GM12878 (cell line): ENCODE data around the gene SLC27A5. TPM values are rescaled to one million over a fixed set of nuclear protein-coding genes. Genes with fewer than 3 reads are reported as not detected.

Source experiments
- ATAC-seq: fragments of 200-7000 bp; cut with Tn5 transposase; 3 replicates; pipeline ENCODE4 v1.9.1; 2020; ENCODE audit warnings: mild to moderate bottlenecking, moderate library complexity
- BruUV-seq: library from RNA; stranded (reverse); fragments of 400-500 nt; replicated peaks from 2 replicates; lab custom pipeline; 2021; lab: Mats Ljungman, UMichigan
- CTCF ChIA-PET: fragments of 300-600 bp; sonication (Branson Sonifier 250); formaldehyde crosslinking; extraction: SDS; loops from one replicate; lab custom pipeline; 2021; ENCODE audit warnings: inconsistent platforms; lab: Yijun Ruan, JAX
- POLR2A ChIA-PET: fragments of 350-600 bp; formaldehyde crosslinking; extraction: SDS; loops from one replicate; lab custom pipeline; 2021; ENCODE audit warnings: inconsistent platforms; lab: Charles Lee
- RAD21 ChIA-PET: fragments of 300-600 bp; sonication (Branson Sonifier 250); formaldehyde crosslinking; loops from one replicate; lab custom pipeline; 2023; ENCODE audit warnings: antibody characterized with exemption; ENCODE audit not compliant: unreplicated experiment; lab: Charles Lee
- SMC1A ChIA-PET: fragments of 300-600 bp; sonication (Branson Sonifier 250); formaldehyde crosslinking; loops from one replicate; lab custom pipeline; 2023; ENCODE audit not compliant: unreplicated experiment, uncharacterized antibody; lab: Charles Lee
- DNase-seq: peaks from one replicate; pipeline ENCODE4 v3.0.0-alpha.2; 2011; ENCODE audit warnings: low read depth, low spot score
- FAIRE-seq: peaks from 3 replicates; lab custom pipeline; 2011; peaks lifted over from hg19 to GRCh38; lab: Jason Lieb, UNC
- H2AFZ ChIP-seq: 2 replicates; pipeline ENCODE4 v1.6.0; 2011; ENCODE audit warnings: low read depth, low read length, control low read depth; ENCODE audit not compliant: control insufficient read depth
- H3K27ac ChIP-seq: 2 replicates; pipeline ENCODE4 v1.5.1; 2011; ENCODE audit warnings: control low read depth; ENCODE audit not compliant: control insufficient read depth, insufficient read depth
- H3K27me3 ChIP-seq, 2 experiments: replicated peaks in 1 of 2; 2 replicates each; pipeline versions ENCODE4 v1.6.0 to v1.6.1; 2011; ENCODE audit warnings: low read length in 1 of 2; ENCODE audit not compliant: control insufficient read depth in 2 of 2, insufficient read depth in 2 of 2
- H3K36me3 ChIP-seq, 2 experiments: 2 replicates each; pipeline ENCODE4 v1.5.1; 2011; ENCODE audit warnings: low read length in 1 of 2; ENCODE audit not compliant: control insufficient read depth in 2 of 2, insufficient read depth in 2 of 2
- H3K4me1 ChIP-seq: 2 replicates; pipeline ENCODE4 v1.6.1; 2011; ENCODE audit warnings: mild to moderate bottlenecking, low read length, moderate library complexity, mixed read lengths; ENCODE audit not compliant: control insufficient read depth, insufficient read depth
- H3K4me2 ChIP-seq: 2 replicates; pipeline ENCODE4 v1.6.0; 2011; ENCODE audit warnings: control low read depth; ENCODE audit not compliant: control insufficient read depth, insufficient read depth
- H3K4me3 ChIP-seq: fragments of 200-600 bp; sonication (generic); 2 replicates; pipeline ENCODE4 v1.5.1; 2016
- H3K79me2 ChIP-seq: 2 replicates; pipeline ENCODE4 v1.6.0; 2011; ENCODE audit warnings: low read length; ENCODE audit not compliant: control insufficient read depth, insufficient read depth
- H3K9ac ChIP-seq: 2 replicates; pipeline ENCODE4 v1.8.0; 2011; ENCODE audit warnings: low read length, control low read depth, mixed read lengths; ENCODE audit not compliant: control insufficient read depth, insufficient read depth
- H3K9me3 ChIP-seq: replicated peaks from 3 replicates; pipeline ENCODE4 v1.5.1; 2011; ENCODE audit warnings: mild to moderate bottlenecking, low read length; ENCODE audit not compliant: control insufficient read depth, insufficient read depth
- H4K20me1 ChIP-seq: 2 replicates; pipeline ENCODE4 v1.6.0; 2011; ENCODE audit not compliant: control insufficient read depth, insufficient read depth
- ATF7 ChIP-seq: fragments of 450-650 bp; IDR thresholded peaks from 2 replicates; pipeline ENCODE4 v1.6.1; 2016; ENCODE audit warnings: low read depth, mild to moderate bottlenecking
- BMI1 ChIP-seq: fragments of 450-650 bp; IDR thresholded peaks from 2 replicates; pipeline ENCODE4 v1.6.1; 2016; ENCODE audit warnings: mild to moderate bottlenecking, moderate library complexity, borderline replicate concordance
- CBX5 ChIP-seq: sonication (generic); IDR thresholded peaks from 2 replicates; pipeline ENCODE4 v1.6.1; 2016; ENCODE audit warnings: low read depth, moderate library complexity, mild to moderate bottlenecking, inconsistent platforms
- CHD1 ChIP-seq: IDR thresholded peaks from 2 replicates; pipeline ENCODE4 v1.6.1; 2012; ENCODE audit warnings: low read depth, low read length, improper control_type of control experiment
- EGR1 ChIP-seq, 2 experiments: IDR thresholded peaks; 1 replicate in 1 of 2; 2 replicates in 1 of 2; pipeline ENCODE4 v1.6.1; 2011 to 2012; ENCODE audit warnings: low read depth in 2 of 2, low read length in 2 of 2, borderline replicate concordance in 1 of 2, mild to moderate bottlenecking in 1 of 2, moderate library complexity in 1 of 2
- ELK1 ChIP-seq: IDR thresholded peaks from 2 replicates; pipeline ENCODE4 v1.6.1; 2012; ENCODE audit warnings: low read depth, low read length, improper control_type of control experiment
- ETV6 ChIP-seq, 2 experiments: fragments of 450-650 bp in 1 of 2; IDR thresholded peaks in 1 of 2; conservative IDR thresholded peaks in 1 of 2; 2 replicates each; pipeline ENCODE4 v1.6.1; 2014; ENCODE audit warnings: antibody characterized with exemption in 1 of 2, borderline replicate concordance in 1 of 2, low read depth in 1 of 2, mild to moderate bottlenecking in 1 of 2, moderate library complexity in 1 of 2
- HSF1 ChIP-seq: fragments of 150-350 bp; IDR thresholded peaks from 2 replicates; pipeline ENCODE4 v1.6.1; 2014; ENCODE audit warnings: mild to moderate bottlenecking, low read depth, low read length
- JUND ChIP-seq: IDR thresholded peaks from 2 replicates; pipeline ENCODE4 v1.6.1; 2012; ENCODE audit warnings: low read depth, mild to moderate bottlenecking, low read length, improper control_type of control experiment, moderate library complexity
- NR2C1 ChIP-seq: fragments of 450-650 bp; IDR thresholded peaks from 2 replicates; pipeline ENCODE4 v1.6.1; 2017; ENCODE audit warnings: antibody characterized with exemption, mild to moderate bottlenecking, moderate library complexity
- RFX5 ChIP-seq: IDR thresholded peaks from 2 replicates; pipeline ENCODE4 v1.6.1; 2011; ENCODE audit warnings: low read depth, low read length, improper control_type of control experiment
- SKIL ChIP-seq: fragments of 450-650 bp; IDR thresholded peaks from 2 replicates; pipeline ENCODE4 v1.6.1; 2017; ENCODE audit warnings: mild to moderate bottlenecking, low read depth, inconsistent platforms; ENCODE audit not compliant: poor library complexity, severe bottlenecking
- SREBF1 ChIP-seq: IDR thresholded peaks from 2 replicates; pipeline ENCODE4 v1.6.1; 2012; ENCODE audit warnings: mild to moderate bottlenecking, low read length
- SUPT20H ChIP-seq: IDR thresholded peaks from 2 replicates; pipeline ENCODE4 v1.6.1; 2011; ENCODE audit warnings: low read depth, mild to moderate bottlenecking, low read length, moderate library complexity, borderline replicate concordance; ENCODE audit not compliant: control insufficient read depth
- TCF3 ChIP-seq: IDR thresholded peaks from 2 replicates; pipeline ENCODE4 v1.6.1; 2012; ENCODE audit warnings: low read depth, mild to moderate bottlenecking, low read length, borderline replicate concordance; ENCODE audit not compliant: insufficient read depth
- ZBTB40 ChIP-seq: fragments of 450-650 bp; IDR thresholded peaks from 2 replicates; pipeline ENCODE4 v1.6.1; 2016; ENCODE audit warnings: mild to moderate bottlenecking, moderate library complexity, borderline replicate concordance
- WGBS: methylation state at CpG from one replicate; pipeline ENCODE4 v1.1.6; 2016; ENCODE audit warnings: low lambda C conversion rate; ENCODE audit not compliant: insufficient replicate concordance, insufficient coverage; ENCODE audit errors: missing lambda C conversion rate; 5-methylcytosine and 5-hydroxymethylcytosine counted together
- in situ Hi-C: fragments of 300-500 bp; cut with MboI; formaldehyde crosslinking; loops from 9 replicates; pipeline ENCODE4 v1.14.3; 2018; ENCODE audit warnings: mixed read lengths
- intact Hi-C: fragments of 100-400 bp; cut with micrococcal nuclease; formaldehyde crosslinking; loops from one replicate; pipeline ENCODE4 v1.14.2; 2022; ENCODE audit not compliant: unreplicated experiment
- polyA plus RNA-seq, 11 experiments: library from polyadenylated mRNA; depleted of rRNA in 4 of 11; unstranded in 6 of 11; stranded (reverse) in 5 of 11; fragments of >200 nt; fragmentation: Nextera tagmentation in 4 of 11; fragmentation: Illumina TruSeq in 1 of 11; extraction: Ambion mirVana in 4 of 11; extraction: Trizol in 1 of 11; gene quantifications; 1 replicate in 1 of 11; 2 replicates in 10 of 11; pipeline versions ENCODE4 v1.2.1 to v1.2.3, GENCODE V29; 2011 to 2016; ENCODE audit warnings: inconsistent platforms in 2 of 11, missing spikeins in 2 of 11, low read depth in 1 of 11
- total RNA-seq, 4 experiments: library from RNA; depleted of rRNA in 3 of 4; stranded (reverse); fragments of >200 nt in 3 of 4; fragmentation: Illumina TruSeq in 1 of 4; extraction: Trizol in 1 of 4; gene quantifications; 2 replicates each; pipeline versions ENCODE4 v1.2.1 to v1.2.3, GENCODE V29; 2013 to 2021

Gene SLC27A5
- total and polyA plus RNA-seq, 10 of the 15 experiments (the other 5 are each of a cell fraction or from before 2014, with no cell fraction given), result 21.2 to 127 (median 31.8) TPM

GRCh38 chr19:58455306-58455705 is 56.5 kb downstream of the SLC27A5 start:
- DNase-seq (no peak), ATAC-seq (no peak), FAIRE-seq (no peak)
- ChIA-PET POLR2A (no interaction called here), CTCF (no interaction called here), SMC1A (no interaction called here), RAD21 (no interaction called here)
- Histone ChIP-seq H3K4me3 (no peak overlapping the region), H3K27ac (no peak overlapping the region), H3K9ac (no peak overlapping the region), H3K4me2 (no peak overlapping the region), H2AFZ (no peak overlapping the region), H3K4me1 (peaks cover 4% of the 10 kb centered on the region; the same call in 1 of the 2 replicates), H3K36me3 (peaks cover 0 to 2% of the 10 kb centered on the region in 2 experiments; a peak in 1 of 4 replicates), H3K79me2 (no peaks in the 10 kb centered on the region; the same call in 1 of the 2 replicates), H3K27me3 (no peaks in the 10 kb centered on the region), H4K20me1 (no peaks in the 10 kb centered on the region), H3K9me3 (no peaks in the 10 kb centered on the region)
- WGBS, result 97% methylated on average over 20 of the region's 21 CpGs
- intact Hi-C loops, result no loop called here
- BruUV-seq, result no TSS peak
- in situ Hi-C loops, result no loop called here
- TF ChIP-seq TCF3, result no peak
- no peak for TF ChIP-seq JUND
- TF ChIP-seq RFX5, result no peak
- TF ChIP-seq CBX5, result no peak
- TF ChIP-seq SREBF1, result no peak
- TF ChIP-seq ETV6 (conservative IDR thresholded peaks at IDR 0.05 in 1 of 2, IDR thresholded peaks at IDR 0.05 in 1 of 2; ENCODE audit: borderline replicate concordance in 1 of 2, low read depth in 1 of 2), result no peak
- TF ChIP-seq NR2C1, result no peak
- no peak for TF ChIP-seq ATF7
- no peak for TF ChIP-seq CHD1
- TF ChIP-seq ELK1, result no peak
- TF ChIP-seq BMI1, result no peak
- TF ChIP-seq EGR1 (IDR thresholded peaks at IDR 0.05; ENCODE audit: borderline replicate concordance in 1 of 2, low read depth in 2 of 2, low read length in 2 of 2), result no peak
- TF ChIP-seq HSF1, result no peak
- no peak for TF ChIP-seq SUPT20H
- TF ChIP-seq ZBTB40, result no peak
- TF ChIP-seq SKIL, result no peak
